HG03565 (cell line): ENCODE measurements around the gene PCDHGA1.
"Not testable (repeated sequence)": the region's sequence is repeated elsewhere in the genome, so short reads cannot be mapped to it uniquely, and the experiment has no call there.

Source experiments
- ATAC-seq: cut with Tn5 transposase; IDR thresholded peaks from one replicate; pipeline ENCODE4 v1.9.1; 2021; ENCODE audit warnings: mild to moderate bottlenecking, moderate library complexity; ENCODE audit not compliant: unreplicated experiment

Gene PCDHGA1

DNA sequence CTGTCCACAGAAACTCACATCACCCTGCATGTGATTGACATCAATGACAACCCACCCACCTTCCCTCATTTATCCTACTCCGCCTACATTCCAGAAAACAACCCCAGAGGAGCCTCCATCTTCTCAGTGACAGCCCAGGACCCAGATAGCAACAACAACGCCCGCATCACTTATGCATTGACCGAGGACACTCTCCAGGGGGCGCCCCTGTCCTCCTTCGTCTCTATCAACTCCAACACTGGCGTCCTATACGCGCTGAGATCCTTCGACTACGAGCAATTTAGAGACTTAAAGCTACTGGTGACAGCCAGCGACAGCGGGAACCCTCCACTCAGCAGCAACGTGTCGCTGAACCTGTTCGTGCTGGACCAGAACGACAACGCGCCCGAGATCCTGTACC lies 15.0 kb downstream of the PCDHGA1 start:
- no peak for ATAC-seq

GRCh38 chr5:141346017-141346416 lies 15.7 kb downstream of the PCDHGA1 start:
- ATAC-seq: not testable (repeated sequence)

GRCh38 chr5:141349917-141350619 lies 19.8 kb downstream of the PCDHGA1 start, which contains the start of gene PCDHGB1:
TSS of gene PCDHGB1 (plus strand) at chr5:141350099. CDS start at chr5:141350261, 162 bp downstream.
- no peak for ATAC-seq

- no peak for ATAC-seq
Measured at GRCh38 chr5:141351591-141351990, 21.3 kb downstream of the PCDHGA1 start.

DNA sequence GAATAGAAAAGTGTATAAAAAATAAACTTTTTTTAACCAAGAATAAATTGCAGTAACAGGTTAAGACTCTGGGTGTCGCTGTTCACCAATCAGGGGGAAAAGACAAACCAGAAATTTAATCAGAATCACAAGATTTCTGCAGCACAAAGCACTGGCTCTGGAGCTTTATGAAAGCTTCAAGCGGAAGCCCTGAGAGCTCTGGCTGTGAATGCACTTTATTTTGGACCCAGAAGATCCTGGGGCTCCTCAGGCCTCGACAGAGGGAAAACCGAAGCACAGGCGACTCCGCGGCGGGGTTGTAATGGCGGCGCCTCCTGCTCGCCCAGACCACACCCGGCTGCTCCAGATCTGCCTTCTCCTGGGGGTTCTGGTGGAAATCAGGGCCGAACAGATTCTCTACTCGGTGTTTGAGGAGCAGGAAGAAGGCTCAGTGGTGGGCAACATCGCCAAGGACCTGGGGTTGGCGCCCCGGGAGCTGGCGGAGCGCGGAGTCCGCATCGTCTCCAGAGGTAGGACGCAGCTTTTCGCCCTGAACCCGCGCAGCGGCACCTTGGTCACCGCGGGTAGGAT lies 24.7 kb downstream of the PCDHGA1 start, which contains the start of gene PCDHGA4:
Gene PCDHGA4 (plus strand): TSS at position 122 of the 570 bp plus-strand sequence. CDS start 87 bp downstream, at position 209.
- ATAC-seq: no peak

GRCh38 chr5:141355641-141356040 lies 25.3 kb downstream of the PCDHGA1 start:
- ATAC-seq: no peak

DNA sequence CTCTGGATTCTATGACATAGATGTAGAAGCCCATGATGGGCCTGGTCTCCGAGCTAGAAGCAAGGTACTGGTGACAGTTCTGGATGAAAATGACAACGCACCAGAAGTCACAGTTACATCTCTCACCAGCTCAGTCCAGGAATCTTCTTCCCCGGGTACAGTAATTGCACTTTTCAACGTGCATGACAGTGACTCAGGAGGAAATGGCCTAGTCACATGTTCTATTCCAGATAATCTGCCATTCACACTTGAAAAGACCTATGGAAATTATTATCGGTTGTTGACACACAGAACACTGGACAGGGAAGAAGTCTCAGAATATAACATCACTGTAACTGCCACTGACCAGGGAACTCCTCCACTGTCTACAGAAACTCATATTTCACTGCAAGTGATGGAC lies 25.8 kb downstream of the PCDHGA1 start:
- ATAC-seq: no peak

GRCh38 chr5:141356950-141357349 lies 26.6 kb downstream of the PCDHGA1 start:
- ATAC-seq: no peak

GRCh38 chr5:141359790-141360426 lies 29.6 kb downstream of the PCDHGA1 start, which contains the start of gene PCDHGB2:
TSS of gene PCDHGB2 (plus strand) at chr5:141359994. CDS start at chr5:141360136, 142 bp downstream.
- ATAC-seq: peak; percentile 78

GRCh38 chr5:141360685-141361084 lies 30.4 kb downstream of the PCDHGA1 start:
- ATAC-seq: no peak

- no peak for ATAC-seq
Measured at GRCh38 chr5:141362719-141363118, 32.4 kb downstream of the PCDHGA1 start.

DNA sequence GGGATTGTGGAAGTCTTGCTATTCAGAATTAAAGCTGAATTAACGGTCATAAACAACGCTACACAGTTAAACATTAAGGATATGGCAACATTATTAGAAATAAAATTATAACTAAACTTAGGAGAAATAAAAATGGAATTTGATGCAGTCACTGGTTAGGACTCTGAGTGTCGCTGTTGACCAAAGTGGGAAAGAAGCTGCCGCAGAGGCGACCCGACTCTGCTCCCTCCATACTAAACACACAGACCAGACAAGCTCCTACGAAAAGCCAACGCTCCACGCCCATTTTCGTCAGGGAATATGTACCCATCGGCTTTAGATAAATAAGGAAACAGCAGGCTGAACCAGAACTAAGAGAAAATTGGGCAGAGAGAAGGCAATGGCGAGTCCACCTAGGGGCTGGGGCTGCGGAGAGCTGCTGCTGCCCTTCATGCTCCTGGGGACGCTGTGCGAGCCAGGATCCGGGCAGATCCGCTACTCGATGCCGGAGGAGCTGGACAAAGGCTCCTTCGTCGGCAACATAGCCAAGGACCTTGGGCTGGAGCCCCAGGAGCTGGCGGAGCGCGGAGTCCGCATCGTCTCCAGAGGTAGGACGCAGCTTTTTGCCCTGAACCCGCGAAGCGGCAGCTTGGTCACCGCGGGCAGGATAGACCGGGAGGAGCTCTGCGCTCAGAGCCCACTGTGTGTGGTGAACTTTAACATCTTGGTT lies 33.8 kb downstream of the PCDHGA1 start, which contains the start of gene PCDHGA5:
Gene PCDHGA5 (plus strand): TSS at position 211 of the 709 bp plus-strand sequence. CDS start 169 bp downstream, at position 380.
- ATAC-seq: no peak

DNA sequence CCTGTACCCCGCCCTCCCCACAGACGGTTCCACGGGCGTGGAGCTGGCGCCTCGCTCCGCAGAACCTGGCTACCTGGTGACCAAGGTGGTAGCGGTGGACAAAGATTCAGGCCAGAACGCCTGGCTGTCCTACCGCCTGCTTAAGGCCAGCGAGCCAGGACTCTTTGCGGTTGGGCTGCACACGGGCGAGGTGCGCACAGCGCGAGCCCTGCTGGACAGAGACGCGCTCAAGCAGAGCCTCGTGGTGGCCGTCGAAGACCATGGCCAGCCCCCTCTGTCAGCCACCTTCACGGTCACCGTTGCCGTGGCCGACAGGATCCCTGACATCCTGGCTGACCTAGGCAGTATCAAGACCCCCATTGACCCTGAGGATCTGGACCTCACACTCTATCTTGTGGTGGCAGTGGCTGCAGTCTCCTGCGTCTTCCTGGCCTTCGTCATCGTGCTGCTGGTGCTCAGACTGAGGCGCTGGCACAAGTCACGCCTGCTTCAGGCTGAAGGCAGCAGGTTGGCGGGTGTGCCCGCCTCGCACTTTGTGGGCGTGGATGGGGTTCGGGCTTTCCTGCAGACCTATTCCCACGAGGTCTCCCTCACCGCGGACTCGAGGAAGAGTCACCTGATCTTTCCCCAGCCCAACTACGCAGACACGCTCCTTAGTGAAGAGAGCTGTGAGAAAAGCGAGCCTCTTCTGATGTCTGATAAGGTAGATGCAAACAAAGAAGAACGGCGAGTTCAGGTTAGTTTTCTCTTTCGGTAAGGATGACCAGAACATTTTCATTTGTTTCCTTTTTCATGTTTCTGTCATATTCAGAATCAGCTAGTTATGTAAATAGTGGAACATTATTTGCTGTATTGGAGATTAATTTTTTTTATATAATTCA lies 35.9 kb downstream of the PCDHGA1 start:
- ATAC-seq: no peak

GRCh38 chr5:141369994-141370848 lies 39.9 kb downstream of the PCDHGA1 start, which contains the start of gene PCDHGB3:
TSS of gene PCDHGB3 (plus strand) at chr5:141370242. CDS start at chr5:141370395, 153 bp downstream.
- ATAC-seq: peak; percentile 98

GRCh38 chr5:141371572-141372475 lies 41.5 kb downstream of the PCDHGA1 start:
- ATAC-seq: no peak

GRCh38 chr5:141373673-141374317 lies 43.5 kb downstream of the PCDHGA1 start, which contains the start of gene PCDHGA6:
TSS of gene PCDHGA6 (plus strand) at chr5:141373891. CDS start at chr5:141374084, 193 bp downstream.
- ATAC-seq: no peak

DNA sequence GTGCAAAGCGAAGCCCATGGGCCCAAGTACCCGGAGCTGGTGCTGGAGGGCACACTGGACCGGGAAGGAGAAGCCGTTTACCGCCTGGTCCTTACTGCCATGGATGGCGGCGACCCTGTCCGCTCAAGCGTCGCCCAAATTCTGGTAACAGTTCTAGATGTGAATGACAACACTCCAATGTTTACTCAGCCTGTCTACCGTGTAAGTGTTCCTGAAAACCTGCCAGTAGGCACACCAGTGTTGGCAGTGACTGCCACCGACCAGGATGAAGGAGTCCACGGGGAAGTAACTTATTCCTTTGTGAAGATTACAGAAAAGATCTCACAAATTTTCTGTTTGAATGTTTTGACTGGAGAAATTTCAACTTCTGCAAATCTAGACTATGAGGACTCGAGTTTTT lies 44.3 kb downstream of the PCDHGA1 start:
- ATAC-seq: no peak
